Measurements from ENCODE around the gene NT5DC2. TPM values are rescaled to one million over a fixed set of nuclear protein-coding genes. Genes with fewer than 3 reads are reported as not detected.

The NT5DC2 gene
- total RNA-seq = 10 to 100 TPM; 29.7 to 53.1 (median 42.8) TPM

GRCh38 chr3:52533623-52534280, at the start of gene NT5DC2:
Gene NT5DC2 (minus strand): TSS chr3:52533857. CDS start chr3:52533737, 120 bp downstream.
- Mint-ChIP-seq H3K4me3 (peak within 1 kb of the TSS; percentile 98), H3K27me3 (ENCODE audit: low read depth) (no peaks in the 10 kb centered on the region), H3K4me1 (ENCODE audit: low read depth) (peaks cover 33% of the 10 kb centered on the region), H3K36me3 (ENCODE audit: insufficient read depth) (peaks cover 12% of the 10 kb centered on the region), H3K9me3 (no peaks in the 10 kb centered on the region)
- DNase-seq (peak; percentile 57), ATAC-seq (peak; percentile 49 to 55)

GRCh38 chr3:52574056-52574965, 40.7 kb upstream of the NT5DC2 start:
- Mint-ChIP-seq H3K4me1 (ENCODE audit: low read depth) (no peaks in the 10 kb centered on the region), H3K9me3 (no peaks in the 10 kb centered on the region), H3K4me3 (no peak overlapping the region), H3K27me3 (ENCODE audit: low read depth) (no peaks in the 10 kb centered on the region), H3K36me3 (ENCODE audit: insufficient read depth) (peaks cover 39% of the 10 kb centered on the region)
- no peak for ATAC-seq
- no peak for DNase-seq

GRCh38 chr3:52572221-52572620, 38.6 kb upstream of the NT5DC2 start:
- Mint-ChIP-seq H3K36me3 (ENCODE audit: insufficient read depth) (peaks cover 23% of the 10 kb centered on the region), H3K27me3 (ENCODE audit: low read depth) (no peaks in the 10 kb centered on the region), H3K4me1 (ENCODE audit: low read depth) (no peaks in the 10 kb centered on the region), H3K4me3 (no peak overlapping the region), H3K9me3 (no peaks in the 10 kb centered on the region)
- DNase-seq (no peak), ATAC-seq (no peak)

- Mint-ChIP-seq H3K4me3 (no peak overlapping the region), H3K36me3 (ENCODE audit: insufficient read depth) (peaks cover 15% of the 10 kb centered on the region), H3K4me1 (ENCODE audit: low read depth) (no peaks in the 10 kb centered on the region), H3K27me3 (ENCODE audit: low read depth) (no peaks in the 10 kb centered on the region), H3K9me3 (no peaks in the 10 kb centered on the region)
- ATAC-seq (no peak), DNase-seq (no peak)
Measured at GRCh38 chr3:52570076-52570475, 36.4 kb upstream of the NT5DC2 start.

GRCh38 chr3:52568069-52568468, 34.4 kb upstream of the NT5DC2 start:
- Mint-ChIP-seq H3K4me3 (no peak overlapping the region), H3K36me3 (ENCODE audit: insufficient read depth) (peaks cover 11% of the 10 kb centered on the region), H3K27me3 (ENCODE audit: low read depth) (no peaks in the 10 kb centered on the region), H3K9me3 (no peaks in the 10 kb centered on the region), H3K4me1 (ENCODE audit: low read depth) (no peaks in the 10 kb centered on the region)
- ATAC-seq (no peak), DNase-seq (no peak)

- Mint-ChIP-seq H3K4me3 (no peak overlapping the region), H3K9me3 (no peaks in the 10 kb centered on the region), H3K27me3 (ENCODE audit: low read depth) (no peaks in the 10 kb centered on the region), H3K36me3 (ENCODE audit: insufficient read depth) (peaks cover 27% of the 10 kb centered on the region), H3K4me1 (ENCODE audit: low read depth) (no peaks in the 10 kb centered on the region)
- DNase-seq (no peak), ATAC-seq (no peak)
Measured at GRCh38 chr3:52563984-52564383, 30.3 kb upstream of the NT5DC2 start.

- H3K27me3 Mint-ChIP-seq (ENCODE audit: low read depth) = no peaks in the 10 kb centered on the region
- no peak for ATAC-seq
- peaks cover 30% of the 10 kb centered on the region for H3K36me3 Mint-ChIP-seq (ENCODE audit: insufficient read depth)
- no peaks in the 10 kb centered on the region for H3K4me1 Mint-ChIP-seq (ENCODE audit: low read depth)
- H3K4me3 Mint-ChIP-seq = no peak overlapping the region
- no peak for DNase-seq
- H3K9me3 Mint-ChIP-seq = no peaks in the 10 kb centered on the region
Measured at GRCh38 chr3:52561028-52561747, 27.5 kb upstream of the NT5DC2 start.

GRCh38 chr3:52558436-52558835, 24.8 kb upstream of the NT5DC2 start:
- no peak overlapping the region for H3K4me3 Mint-ChIP-seq
- DNase-seq (no peak), ATAC-seq (no peak)
- no peaks in the 10 kb centered on the region for H3K4me1 Mint-ChIP-seq (ENCODE audit: low read depth)
- no peaks in the 10 kb centered on the region for H3K27me3 Mint-ChIP-seq (ENCODE audit: low read depth)
- no peaks in the 10 kb centered on the region for H3K9me3 Mint-ChIP-seq
- H3K36me3 Mint-ChIP-seq (ENCODE audit: insufficient read depth) = peaks cover 39% of the 10 kb centered on the region

GRCh38 chr3:52557011-52557960, 23.6 kb upstream of the NT5DC2 start:
- H3K27me3 Mint-ChIP-seq (ENCODE audit: low read depth) = no peaks in the 10 kb centered on the region
- peaks cover 32% of the 10 kb centered on the region for H3K36me3 Mint-ChIP-seq (ENCODE audit: insufficient read depth)
- H3K4me3 Mint-ChIP-seq = no peak overlapping the region
- no peaks in the 10 kb centered on the region for H3K9me3 Mint-ChIP-seq
- DNase-seq (no peak), ATAC-seq (no peak)
- no peaks in the 10 kb centered on the region for H3K4me1 Mint-ChIP-seq (ENCODE audit: low read depth)

- H3K36me3 Mint-ChIP-seq (ENCODE audit: insufficient read depth) = peaks cover 32% of the 10 kb centered on the region
- ATAC-seq (no peak), DNase-seq (no peak)
Measured at GRCh38 chr3:52555056-52555455, 21.4 kb upstream of the NT5DC2 start.

GRCh38 chr3:52554026-52554755, 20.5 kb upstream of the NT5DC2 start:
- DNase-seq (no peak), ATAC-seq (no peak)
- H3K36me3 Mint-ChIP-seq (ENCODE audit: insufficient read depth) = peaks cover 31% of the 10 kb centered on the region
- no peak overlapping the region for H3K4me3 Mint-ChIP-seq
- no peaks in the 10 kb centered on the region for H3K4me1 Mint-ChIP-seq (ENCODE audit: low read depth)
- H3K9me3 Mint-ChIP-seq = no peaks in the 10 kb centered on the region
- H3K27me3 Mint-ChIP-seq (ENCODE audit: low read depth) = no peaks in the 10 kb centered on the region

More at GRCh38 chr3:52555056-52555455, 21.4 kb upstream of the NT5DC2 start:
- Mint-ChIP-seq H3K4me1 (ENCODE audit: low read depth) (no peaks in the 10 kb centered on the region), H3K4me3 (no peak overlapping the region), H3K9me3 (no peaks in the 10 kb centered on the region), H3K27me3 (ENCODE audit: low read depth) (no peaks in the 10 kb centered on the region)

- DNase-seq (no peak), ATAC-seq (no peak)
- Mint-ChIP-seq H3K4me3 (no peak overlapping the region), H3K4me1 (ENCODE audit: low read depth) (no peaks in the 10 kb centered on the region), H3K36me3 (ENCODE audit: insufficient read depth) (peaks cover 30% of the 10 kb centered on the region), H3K9me3 (no peaks in the 10 kb centered on the region), H3K27me3 (ENCODE audit: low read depth) (no peaks in the 10 kb centered on the region)
Measured at GRCh38 chr3:52552089-52552488, 18.4 kb upstream of the NT5DC2 start.

- H3K4me1 Mint-ChIP-seq (ENCODE audit: low read depth) = no peaks in the 10 kb centered on the region
- no peak for DNase-seq
- ATAC-seq = no peak
- no peaks in the 10 kb centered on the region for H3K9me3 Mint-ChIP-seq
- H3K27me3 Mint-ChIP-seq (ENCODE audit: low read depth) = no peaks in the 10 kb centered on the region
- no peak overlapping the region for H3K4me3 Mint-ChIP-seq
- peaks cover 31% of the 10 kb centered on the region for H3K36me3 Mint-ChIP-seq (ENCODE audit: insufficient read depth)
Measured at GRCh38 chr3:52551118-52551517, 17.5 kb upstream of the NT5DC2 start.
